ENCODE data around the gene NOC4L.

GRCh38 chr12:132182711-132183365 lies 38.6 kb downstream of the NOC4L start:
- TF ChIP-seq FOXM1 (IDR thresholded peaks at IDR 0.05; ENCODE audit: borderline replicate concordance) (no peak), TARDBP (IDR thresholded peaks at IDR 0.05) (no peak), FOXK2 (IDR thresholded peaks at IDR 0.05) (no peak), FOXA1 (IDR thresholded peaks at IDR 0.05) (no peak), LEF1 (IDR thresholded peaks at IDR 0.05; ENCODE audit: borderline replicate concordance) (no peak), L3MBTL2 (conservative IDR thresholded peaks at IDR 0.05) (no peak), SP1 (IDR thresholded peaks at IDR 0.05) (no peak), NFRKB (IDR thresholded peaks at IDR 0.05) (no peak), BHLHE40 (IDR thresholded peaks at IDR 0.05; ENCODE audit: borderline replicate concordance) (no peak), ARNT (IDR thresholded peaks at IDR 0.05) (no peak), SUZ12 (IDR thresholded peaks at IDR 0.05) (no peak), PKNOX1 (IDR thresholded peaks at IDR 0.05) (no peak)
